CD8-positive, alpha-beta memory T cell (primary cell): ENCODE data around the gene SNX6. TPM values are rescaled to one million over a fixed set of nuclear protein-coding genes. Genes with fewer than 3 reads are reported as not detected.
"Not testable (repeated sequence)": the region's sequence is repeated elsewhere in the genome, so short reads cannot be mapped to it uniquely, and the experiment has no call there.

Experiments
- CTCF ChIA-PET: fragments of 350-600 bp; sonication (Branson Sonifier 250); formaldehyde crosslinking; loops from one replicate; lab custom pipeline; 2021; ENCODE audit warnings: antibody characterized with exemption; lab: Charles Lee
- POLR2A ChIA-PET: fragments of 350-600 bp; sonication (Branson Sonifier 250); formaldehyde crosslinking; loops from one replicate; lab custom pipeline; 2021; ENCODE audit warnings: antibody characterized with exemption; lab: Charles Lee
- DNase-seq, 5 donors: peaks; one replicate each; pipeline versions ENCODE4 v3.0.0 to v3.0.0-alpha.2; 2020 to 2022; ENCODE audit warnings: mixed read lengths in 1 of 5
- H3K27ac ChIP-seq: one replicate; pipeline ENCODE4 v1.7.0; 2013; ENCODE audit warnings: low read depth, mild to moderate bottlenecking, low read length, moderate library complexity
- H3K27me3 ChIP-seq: 2 replicates; pipeline ENCODE4 v1.7.0; 2013; ENCODE audit warnings: low read length, mild to moderate bottlenecking; ENCODE audit not compliant: insufficient read depth, poor library complexity, severe bottlenecking
- H3K36me3 ChIP-seq: 2 replicates; pipeline ENCODE4 v1.7.0; 2013; ENCODE audit warnings: mild to moderate bottlenecking, low read length, moderate library complexity; ENCODE audit not compliant: insufficient read depth
- H3K4me1 ChIP-seq: 2 replicates; pipeline ENCODE4 v1.7.0; 2013; ENCODE audit warnings: mild to moderate bottlenecking, low read length, moderate library complexity; ENCODE audit not compliant: insufficient read depth
- H3K4me3 ChIP-seq: 2 replicates; pipeline ENCODE4 v1.7.0; 2013; ENCODE audit warnings: mild to moderate bottlenecking, low read length
- H3K9me3 ChIP-seq: 2 replicates; pipeline ENCODE4 v1.7.0; 2013; ENCODE audit warnings: mild to moderate bottlenecking, low read length
- H3K27ac Mint-ChIP-seq, 8 donors: one replicate each; pipeline ENCODE4 v1.8.0; 2020 to 2021; ENCODE audit warnings: mixed read lengths in 8 of 8, mild to moderate bottlenecking in 6 of 8, inconsistent platforms in 3 of 8, moderate library complexity in 3 of 8
- H3K27me3 Mint-ChIP-seq, 2 donors: one replicate each; pipeline ENCODE4 v1.8.0; 2020 to 2021; ENCODE audit warnings: mixed read lengths in 2 of 2, mild to moderate bottlenecking in 1 of 2, moderate library complexity in 1 of 2
- H3K36me3 Mint-ChIP-seq, 3 donors: one replicate each; pipeline ENCODE4 v1.8.0; 2020 to 2021; ENCODE audit warnings: mixed read lengths in 3 of 3, inconsistent platforms in 1 of 3, mild to moderate bottlenecking in 1 of 3
- H3K4me1 Mint-ChIP-seq, 3 donors: one replicate each; pipeline ENCODE4 v1.8.0; 2020 to 2021; ENCODE audit warnings: mixed read lengths in 3 of 3, inconsistent platforms in 1 of 3, mild to moderate bottlenecking in 1 of 3
- H3K4me3 Mint-ChIP-seq, 7 donors: one replicate each; pipeline ENCODE4 v1.8.0; 2020 to 2021; ENCODE audit warnings: mixed read lengths in 7 of 7, mild to moderate bottlenecking in 6 of 7, moderate library complexity in 4 of 7, inconsistent platforms in 2 of 7
- H3K9me3 Mint-ChIP-seq, 5 donors: one replicate each; pipeline ENCODE4 v1.8.0; 2020 to 2022; ENCODE audit warnings: mixed read lengths in 5 of 5, mild to moderate bottlenecking in 3 of 5, moderate library complexity in 2 of 5, inconsistent platforms in 1 of 5
- polyA plus RNA-seq: library from polyadenylated mRNA; unstranded; fragments of 300-500 nt; fragmentation: Illumina TruSeq; gene quantifications from one replicate; pipeline ENCODE4 v1.2.3, GENCODE V29; 2021
- total RNA-seq, 2 experiments: library from RNA; stranded (reverse); gene quantifications; one replicate each; pipeline ENCODE4 v1.2.3, GENCODE V29; 2021

The SNX6 gene
- total and polyA plus RNA-seq, 3 experiments from 2014 or later: 63.4 to 128 (median 67.1) TPM

- H3K9me3 ChIP-seq, POLR2A ChIA-PET, H3K4me1 Mint-ChIP-seq, H3K27me3 Mint-ChIP-seq, H3K27ac Mint-ChIP-seq, H3K4me1 ChIP-seq, H3K9me3 Mint-ChIP-seq, DNase-seq, H3K4me3 Mint-ChIP-seq, H3K27me3 ChIP-seq, H3K27ac ChIP-seq, H3K4me3 ChIP-seq: not testable (repeated sequence)
- H3K36me3 Mint-ChIP-seq: peaks cover 25 to 83% (median 27%) of the 10 kb centered on the region in 3 donors
- CTCF ChIA-PET: interaction anchor here (1.7 kb wide), 1 partner anchor 12 kb away, joined by 4 read pairs; no protein-coding TSS in a partner anchor
- H3K36me3 ChIP-seq: peaks cover 57% of the 10 kb centered on the region
Measured at GRCh38 chr14:34524216-34524615, 105.7 kb downstream of the SNX6 start.

DNA sequence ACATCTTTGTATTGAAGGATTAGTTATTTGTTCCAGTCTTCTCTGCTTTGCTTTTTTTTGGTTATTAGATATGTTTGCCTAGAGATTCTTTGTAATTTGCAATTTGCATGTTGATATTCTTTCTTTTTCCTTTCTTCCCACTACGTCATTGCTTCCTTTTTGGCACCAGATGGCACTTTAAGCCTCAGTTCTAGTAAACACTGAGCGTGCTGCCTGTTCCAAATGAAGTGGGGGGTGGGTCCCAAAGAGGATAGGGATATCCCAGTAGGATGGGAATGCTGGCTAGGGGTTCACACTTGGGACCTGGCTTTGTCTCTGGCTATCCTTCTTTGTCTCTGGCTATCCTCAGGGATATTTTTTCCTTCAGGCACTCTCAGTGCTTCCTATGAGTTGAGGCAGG lies 107.5 kb downstream of the SNX6 start:
- Histone ChIP-seq H3K36me3 (peaks cover 65% of the 10 kb centered on the region), H3K4me3 (no peak overlapping the region), H3K27ac (no peak overlapping the region), H3K27me3 (no peaks in the 10 kb centered on the region), H3K4me1 (no peaks in the 10 kb centered on the region), H3K9me3 (no peaks in the 10 kb centered on the region)
- POLR2A ChIA-PET: no interaction called here
- DNase-seq: no peak
- no peak overlapping the region for H3K4me3 Mint-ChIP-seq
- peaks cover 0 to 4% (median 2%) of the 10 kb centered on the region in 3 donors for H3K4me1 Mint-ChIP-seq
- H3K9me3 Mint-ChIP-seq: peaks cover 0 to 2% (median 0%) of the 10 kb centered on the region in 5 donors
- CTCF ChIA-PET: interaction anchor here (1.2 to 1.7 kb wide), 2 partner anchors 11 to 14 kb away, joined by 4 read pairs; no protein-coding TSS in a partner anchor
- peaks cover 30 to 84% (median 34%) of the 10 kb centered on the region in 3 donors for H3K36me3 Mint-ChIP-seq
- H3K27me3 Mint-ChIP-seq: no peaks in the 10 kb centered on the region
- peak overlapping the region in 2 of 8 donors; percentile 55 to 63 for H3K27ac Mint-ChIP-seq

GRCh38 chr14:34521071-34521470 lies 108.9 kb downstream of the SNX6 start:
- H3K4me3 Mint-ChIP-seq, H3K4me1 ChIP-seq, H3K27ac Mint-ChIP-seq, H3K9me3 Mint-ChIP-seq, H3K27me3 ChIP-seq, H3K27me3 Mint-ChIP-seq, DNase-seq, H3K4me3 ChIP-seq, H3K27ac ChIP-seq, H3K9me3 ChIP-seq, H3K4me1 Mint-ChIP-seq: not testable (repeated sequence)
- peaks cover 33 to 83% (median 36%) of the 10 kb centered on the region in 3 donors for H3K36me3 Mint-ChIP-seq
- peaks cover 60% of the 10 kb centered on the region for H3K36me3 ChIP-seq
- CTCF ChIA-PET: interaction anchor here (1.7 kb wide), 1 partner anchor 11 kb away, joined by 4 read pairs; no protein-coding TSS in a partner anchor
- POLR2A ChIA-PET: interaction anchor here (0.7 kb wide), 1 partner anchor 56 kb away, joined by 3 read pairs; no protein-coding TSS in a partner anchor

DNA sequence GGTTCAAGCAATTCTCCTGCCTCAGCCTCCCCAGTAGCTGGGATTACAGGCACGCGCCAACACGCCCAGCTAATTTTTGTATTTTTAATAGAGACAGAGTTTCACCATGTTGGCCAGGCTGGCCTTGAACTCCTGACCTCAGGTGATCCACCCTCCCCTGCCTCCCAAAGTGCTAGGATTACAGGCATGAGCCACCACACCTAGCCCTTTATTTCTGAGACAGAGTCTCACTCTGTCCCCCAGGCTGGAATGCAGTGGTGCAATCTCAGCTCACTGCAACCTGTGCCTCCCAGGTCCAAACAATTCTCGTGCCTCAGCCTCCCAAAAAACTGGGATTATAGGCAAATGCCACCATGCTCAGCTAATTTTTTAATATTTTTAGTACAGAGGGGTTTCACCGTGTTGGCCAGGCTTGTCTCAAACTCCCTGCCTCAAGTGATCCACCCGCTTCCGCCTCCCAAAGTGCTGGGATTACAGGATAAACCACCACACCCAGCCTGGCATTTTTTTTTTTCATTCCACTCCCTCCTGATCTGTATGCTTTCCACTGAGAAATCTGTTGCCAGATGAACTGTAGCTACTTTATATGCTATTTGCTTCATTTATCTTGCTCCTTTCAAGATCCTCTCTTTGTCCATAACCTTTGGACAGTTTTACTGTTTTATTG lies 109.5 kb downstream of the SNX6 start:
- not testable (repeated sequence) for H3K4me1 Mint-ChIP-seq, H3K4me3 ChIP-seq, H3K27ac ChIP-seq, DNase-seq, H3K4me3 Mint-ChIP-seq, H3K9me3 Mint-ChIP-seq, H3K27me3 Mint-ChIP-seq, H3K4me1 ChIP-seq, H3K27me3 ChIP-seq, H3K9me3 ChIP-seq
- H3K36me3 Mint-ChIP-seq: peaks cover 33 to 87% (median 36%) of the 10 kb centered on the region in 3 donors
- H3K27ac Mint-ChIP-seq: peak overlapping the region in 1 of 8 donors; percentile 42
- POLR2A ChIA-PET: interaction anchor here (0.6 kb wide), 1 partner anchor 9 kb away, joined by 6 read pairs; no protein-coding TSS in a partner anchor
- peaks cover 59% of the 10 kb centered on the region for H3K36me3 ChIP-seq
- CTCF ChIA-PET: interaction anchor here (1.7 kb wide), 1 partner anchor 11 kb away, joined by 4 read pairs; no protein-coding TSS in a partner anchor

Other genes with a start within 250 kb of the SNX6 start
- 10 to 100 TPM; 11.6 to 12.0 TPM for gene SPTSSA, start 167.9 kb downstream of the SNX6 start, total RNA-seq
- gene SPTSSA, start 167.9 kb downstream of the SNX6 start, polyA plus RNA-seq: 9.9 TPM
- gene EAPP, start 90.4 kb downstream of the SNX6 start, total RNA-seq: 10 to 100 TPM; 36.4 to 38.6 TPM
- 96.2 TPM for gene EAPP, start 90.4 kb downstream of the SNX6 start, polyA plus RNA-seq
- gene CFL2, start 84.4 kb upstream of the SNX6 start, total RNA-seq: 10 to 100 TPM in 1 of 2 experiments, 1 to 10 TPM in 1; 8.4 to 10.0 TPM
- gene CFL2, start 84.4 kb upstream of the SNX6 start, polyA plus RNA-seq: 10.2 TPM
- 10 to 100 TPM; 67.5 to 70.5 TPM for gene BAZ1A, start 245.2 kb upstream of the SNX6 start, total RNA-seq
- gene BAZ1A, start 245.2 kb upstream of the SNX6 start, polyA plus RNA-seq: 14.9 TPM